HG03066 (cell line): ENCODE results near the gene HERC2.
"Not testable (repeated sequence)": the region's sequence is repeated elsewhere in the genome, so short reads cannot be mapped to it uniquely, and the experiment has no call there.

Source experiments
- ATAC-seq: cut with Tn5 transposase; IDR thresholded peaks from one replicate; pipeline ENCODE4 v1.9.1; 2021; ENCODE audit warnings: low read depth; ENCODE audit not compliant: unreplicated experiment

The HERC2 gene

GRCh38 chr15:28132524-28133275 lies 189.3 kb downstream of the HERC2 start:
- ATAC-seq = no peak

DNA sequence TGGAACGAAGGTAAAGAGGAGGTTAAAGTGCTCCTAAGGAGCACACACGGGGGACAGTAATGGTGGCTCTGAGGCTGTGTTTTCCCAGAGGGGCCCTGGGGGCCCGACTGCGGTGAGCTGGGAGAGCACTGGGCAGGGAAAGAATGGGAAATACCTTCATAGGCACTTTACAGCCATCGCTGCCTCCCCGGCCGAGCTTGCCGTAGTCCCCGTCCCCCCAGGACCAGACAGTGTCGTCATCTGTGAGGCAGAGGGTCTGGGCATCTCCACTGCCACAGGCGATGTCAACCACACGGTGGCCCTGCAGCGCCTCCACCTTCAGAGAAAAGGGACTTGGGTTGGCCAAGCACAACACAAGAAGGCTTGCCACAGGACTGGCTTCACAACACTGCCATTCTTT lies 190.0 kb downstream of the HERC2 start:
- no peak for ATAC-seq

DNA sequence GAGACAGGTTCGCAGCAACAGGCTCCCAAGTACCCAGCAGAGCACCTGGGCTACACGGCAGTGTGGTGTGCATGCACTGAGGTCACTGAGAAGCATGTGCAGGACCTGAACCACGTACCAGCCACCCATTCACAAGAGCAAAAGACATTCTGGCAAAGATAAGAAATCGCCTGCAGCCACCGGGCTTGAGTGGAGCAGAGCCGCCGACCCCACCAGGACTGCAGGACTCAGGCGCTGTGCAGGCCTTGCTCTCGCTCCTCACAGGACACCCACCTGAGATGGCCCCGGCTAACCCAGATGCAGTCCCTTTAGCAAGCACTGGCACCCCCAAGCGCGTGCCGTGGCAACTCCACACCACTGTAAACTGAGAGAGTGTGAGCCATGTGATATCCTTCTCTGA lies 190.6 kb downstream of the HERC2 start:
- no peak for ATAC-seq

- no peak for ATAC-seq
Observed at GRCh38 chr15:28130651-28131050, 191.3 kb downstream of the HERC2 start.

GRCh38 chr15:28129231-28129848 lies 192.6 kb downstream of the HERC2 start:
- no peak for ATAC-seq

DNA sequence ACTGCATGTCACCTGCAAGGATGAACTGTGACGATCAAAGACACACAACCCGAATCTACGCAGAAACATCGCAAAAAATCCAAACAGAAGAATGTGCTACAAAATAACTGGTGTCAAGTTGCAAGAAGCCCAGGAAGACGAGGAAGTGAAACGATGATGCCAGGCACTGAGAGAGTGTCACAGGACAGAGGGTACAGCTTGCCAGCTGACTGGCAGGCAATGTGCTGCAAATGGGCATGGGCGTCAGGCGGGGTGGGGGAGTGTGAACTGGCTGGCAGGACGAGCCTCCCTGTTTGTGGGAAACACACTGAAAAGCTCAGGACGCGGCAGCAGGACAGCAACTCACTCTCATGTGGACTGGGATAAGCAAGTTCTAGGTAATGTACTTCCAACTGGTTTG lies 193.9 kb downstream of the HERC2 start:
- ATAC-seq = no peak

DNA sequence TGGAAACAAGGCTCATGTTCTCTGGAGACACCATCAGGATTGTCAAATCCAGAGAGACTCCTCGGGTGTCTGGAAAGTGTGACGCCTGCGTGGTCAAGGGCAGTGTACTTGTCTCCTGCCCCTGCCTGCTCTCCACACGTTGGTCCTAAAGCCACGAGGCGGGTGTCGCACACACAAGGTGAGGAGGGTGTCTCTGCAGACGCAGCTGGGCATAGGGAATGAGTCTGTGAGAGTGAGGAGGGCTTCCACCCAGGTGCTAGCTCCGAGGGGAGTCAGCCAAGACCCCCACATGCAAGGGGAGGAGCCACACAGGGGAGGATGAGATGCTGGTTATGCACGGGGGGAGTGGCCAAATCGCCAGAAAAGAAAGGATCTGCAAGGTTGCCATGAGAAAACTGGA lies 194.9 kb downstream of the HERC2 start:
- ATAC-seq = no peak

DNA sequence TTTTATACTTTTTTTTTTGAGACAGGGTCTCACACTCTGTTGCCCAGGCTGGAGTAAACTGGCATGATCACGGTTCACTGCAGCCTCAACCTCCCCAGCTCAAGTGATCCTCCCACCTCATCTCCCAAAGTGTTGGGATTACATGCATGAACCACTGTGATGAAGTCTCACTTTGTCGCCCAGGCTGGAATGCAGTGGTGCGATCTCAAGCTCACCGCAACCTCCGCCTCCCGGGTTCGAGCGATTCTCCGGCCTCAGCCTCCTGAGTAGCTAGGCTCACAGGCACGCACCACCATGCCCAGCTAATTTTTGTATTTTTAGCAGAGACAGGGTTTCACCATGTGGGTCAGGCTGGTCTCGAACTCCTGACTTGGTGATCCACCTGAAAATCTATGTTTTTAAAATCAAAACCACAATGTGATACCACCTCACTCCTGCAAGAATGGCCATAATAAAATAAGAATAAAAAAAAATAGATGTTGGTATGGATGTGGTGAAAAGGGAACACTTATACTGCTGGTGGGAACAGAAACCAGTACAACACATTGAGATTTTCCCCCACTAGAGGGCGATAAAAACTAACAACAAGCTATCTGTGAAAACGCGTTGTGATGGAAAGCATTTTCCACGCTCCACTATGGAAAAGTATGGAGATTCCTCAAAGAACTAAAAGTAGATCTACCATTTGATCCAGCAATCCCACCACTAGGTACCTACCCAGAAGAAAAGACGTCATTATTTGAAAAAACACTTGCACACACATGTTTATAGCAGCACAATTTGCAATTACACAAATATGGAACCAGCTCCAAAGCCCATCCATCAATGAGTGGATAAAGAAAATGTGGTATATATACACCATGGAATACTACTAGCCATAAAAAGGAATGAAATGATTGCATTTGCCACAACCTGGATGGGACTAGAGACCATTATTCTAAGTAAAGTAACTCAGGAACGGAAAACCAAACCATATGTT lies 196.0 kb downstream of the HERC2 start:
- no peak for ATAC-seq

GRCh38 chr15:28124841-28125240 lies 197.1 kb downstream of the HERC2 start:
- no peak for ATAC-seq

DNA sequence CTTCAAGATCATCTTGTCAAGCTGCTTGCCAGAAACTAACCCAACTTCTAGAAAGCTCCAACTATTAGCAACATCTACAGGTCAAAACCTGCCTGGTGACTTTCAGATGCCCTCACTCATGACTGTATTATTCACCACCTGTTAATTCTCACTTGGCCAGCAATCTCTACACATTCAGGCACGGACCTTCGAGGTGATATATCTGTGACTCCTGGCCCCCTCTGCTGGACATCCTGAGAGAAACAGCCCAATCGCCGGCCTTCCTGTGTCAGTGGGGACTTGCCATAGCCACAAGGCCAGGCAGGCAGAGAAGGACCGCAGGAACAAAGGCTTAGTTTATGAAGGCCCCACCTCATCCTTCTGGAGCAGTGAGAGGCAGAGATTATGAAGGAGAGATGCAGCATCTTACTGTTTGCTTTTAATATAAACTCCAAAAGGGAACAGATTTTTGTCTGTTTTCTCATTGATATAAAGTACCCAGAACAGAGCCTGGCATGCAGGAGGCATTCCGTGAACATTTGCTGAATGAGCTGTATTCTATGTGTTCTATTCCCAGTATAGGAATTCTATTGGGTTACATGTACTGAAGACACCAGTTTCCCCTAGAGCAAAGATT lies 198.5 kb downstream of the HERC2 start:
- no peak for ATAC-seq

DNA sequence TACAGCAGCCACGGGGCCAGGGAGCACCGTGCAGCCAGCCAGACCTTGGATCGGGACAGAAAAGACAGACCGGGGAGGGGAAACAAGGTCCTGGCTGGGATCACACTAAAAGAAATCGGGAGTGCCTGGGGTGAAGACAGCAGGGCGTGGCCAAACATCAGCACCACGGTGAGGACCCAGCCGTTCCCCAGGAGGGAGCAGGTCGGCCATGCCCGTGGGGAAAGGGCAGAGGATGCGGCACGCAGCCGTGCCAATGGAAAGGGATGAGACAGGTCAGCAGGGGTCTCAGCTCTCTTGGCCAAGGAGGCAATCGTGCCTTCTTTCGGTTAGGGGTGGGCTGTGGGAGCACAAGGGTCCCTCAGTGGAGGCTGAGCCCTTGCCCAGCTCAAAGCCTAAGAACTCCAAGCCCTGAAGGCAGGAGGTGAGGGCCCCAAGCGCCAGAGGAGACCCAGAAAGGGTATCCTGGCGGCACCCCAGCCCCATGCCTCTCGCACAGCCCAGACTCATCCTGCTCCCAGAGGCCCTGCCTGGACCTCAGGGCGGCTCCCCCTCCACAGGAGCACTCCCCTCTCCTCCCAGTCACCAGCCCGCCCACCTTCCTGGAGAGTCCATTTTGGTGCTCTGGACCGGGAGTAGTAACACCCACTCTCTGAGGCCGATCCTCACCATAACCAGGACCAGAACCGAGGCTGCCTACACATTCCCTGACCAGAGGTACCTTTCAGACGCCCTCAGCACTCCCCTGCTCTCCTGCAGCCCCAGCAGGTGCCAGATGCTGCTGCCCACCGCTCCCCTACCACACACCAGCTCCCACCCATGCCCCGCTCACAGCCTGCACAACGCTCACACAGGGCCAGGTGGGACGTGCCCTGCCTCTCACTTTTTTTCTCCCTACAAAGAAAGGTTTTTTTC lies 199.7 kb downstream of the HERC2 start:
- no peak for ATAC-seq

DNA sequence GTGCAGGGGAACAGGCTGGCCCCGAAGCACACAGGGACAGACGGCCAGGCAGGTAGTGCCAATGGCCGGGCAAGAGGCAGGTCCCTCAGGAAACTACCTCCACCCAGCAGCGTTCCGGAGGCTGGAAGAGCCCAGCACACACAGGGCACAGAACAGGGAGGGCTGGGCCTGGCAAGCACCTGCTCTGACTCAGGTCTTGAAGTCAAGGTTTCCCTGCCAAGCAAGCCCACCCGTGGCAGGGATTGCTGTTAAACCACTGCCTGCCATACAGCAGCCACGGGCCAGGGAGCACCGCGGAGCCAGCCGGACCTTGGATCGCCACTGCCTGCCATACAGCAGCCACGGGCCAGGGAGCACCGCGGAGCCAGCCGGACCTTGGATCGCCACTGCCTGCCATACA lies 200.4 kb downstream of the HERC2 start:
- not testable (repeated sequence) for ATAC-seq

DNA sequence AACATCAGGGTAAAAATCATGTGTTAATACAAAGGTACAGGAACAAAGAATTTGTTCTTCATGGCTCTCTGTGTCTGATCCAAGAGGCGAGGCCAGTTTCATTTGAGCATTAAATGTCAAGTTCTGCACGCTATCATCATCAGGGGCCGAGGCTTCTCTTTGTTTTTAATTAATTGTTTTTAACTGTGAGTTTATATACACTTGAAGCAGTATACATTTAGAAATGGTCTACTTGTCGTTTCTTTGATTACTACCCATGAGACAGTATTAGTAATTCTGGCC lies 201.7 kb downstream of the HERC2 start:
- no peak for ATAC-seq

- no peak for ATAC-seq
Observed at GRCh38 chr15:28118531-28118930, 203.4 kb downstream of the HERC2 start.

DNA sequence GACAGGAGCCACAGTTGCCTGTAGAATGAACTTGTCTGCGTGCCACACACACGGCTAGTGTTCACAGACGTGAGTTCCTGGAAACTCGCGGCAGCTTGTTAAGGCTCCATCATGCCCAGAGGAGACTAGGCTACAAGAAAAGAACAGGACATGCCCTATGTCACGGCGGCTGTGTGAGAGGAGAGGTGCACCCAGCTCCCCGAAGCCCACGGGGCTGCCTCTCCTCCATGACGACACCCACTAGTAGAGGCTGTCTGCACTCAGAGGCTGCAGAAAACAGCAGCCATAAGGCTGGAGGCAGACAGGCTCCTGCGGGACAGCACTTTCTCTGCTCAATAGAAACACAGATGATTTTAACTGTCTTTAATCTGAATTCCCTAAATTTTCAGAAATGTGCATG lies 203.9 kb downstream of the HERC2 start:
- no peak for ATAC-seq

DNA sequence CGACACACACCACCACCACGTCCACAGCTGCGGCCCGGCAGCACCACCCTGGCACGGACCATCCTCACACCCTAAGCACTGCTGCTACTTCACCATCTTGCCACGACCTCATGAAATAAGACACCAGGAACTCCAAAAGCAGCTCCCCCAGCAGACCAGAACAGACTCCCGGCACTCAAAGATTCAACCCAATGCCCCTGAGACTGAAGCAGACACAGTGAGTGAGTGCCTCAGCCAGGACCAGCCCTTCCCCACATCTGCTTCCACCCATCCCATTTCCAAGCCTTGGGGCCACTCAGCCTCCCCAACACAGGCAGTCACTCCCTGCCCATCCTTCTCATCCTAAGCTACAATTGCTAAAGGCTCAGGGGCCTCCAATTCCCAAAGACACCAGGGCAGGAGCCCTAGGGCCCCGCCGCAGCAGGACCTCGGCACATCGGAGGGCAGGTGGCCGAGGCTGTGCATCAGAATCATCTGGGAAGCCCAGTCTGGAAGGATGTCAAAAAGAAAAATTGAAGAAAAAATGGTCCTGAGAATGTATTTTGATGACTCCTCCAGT lies 204.5 kb downstream of the HERC2 start:
- no peak for ATAC-seq

DNA sequence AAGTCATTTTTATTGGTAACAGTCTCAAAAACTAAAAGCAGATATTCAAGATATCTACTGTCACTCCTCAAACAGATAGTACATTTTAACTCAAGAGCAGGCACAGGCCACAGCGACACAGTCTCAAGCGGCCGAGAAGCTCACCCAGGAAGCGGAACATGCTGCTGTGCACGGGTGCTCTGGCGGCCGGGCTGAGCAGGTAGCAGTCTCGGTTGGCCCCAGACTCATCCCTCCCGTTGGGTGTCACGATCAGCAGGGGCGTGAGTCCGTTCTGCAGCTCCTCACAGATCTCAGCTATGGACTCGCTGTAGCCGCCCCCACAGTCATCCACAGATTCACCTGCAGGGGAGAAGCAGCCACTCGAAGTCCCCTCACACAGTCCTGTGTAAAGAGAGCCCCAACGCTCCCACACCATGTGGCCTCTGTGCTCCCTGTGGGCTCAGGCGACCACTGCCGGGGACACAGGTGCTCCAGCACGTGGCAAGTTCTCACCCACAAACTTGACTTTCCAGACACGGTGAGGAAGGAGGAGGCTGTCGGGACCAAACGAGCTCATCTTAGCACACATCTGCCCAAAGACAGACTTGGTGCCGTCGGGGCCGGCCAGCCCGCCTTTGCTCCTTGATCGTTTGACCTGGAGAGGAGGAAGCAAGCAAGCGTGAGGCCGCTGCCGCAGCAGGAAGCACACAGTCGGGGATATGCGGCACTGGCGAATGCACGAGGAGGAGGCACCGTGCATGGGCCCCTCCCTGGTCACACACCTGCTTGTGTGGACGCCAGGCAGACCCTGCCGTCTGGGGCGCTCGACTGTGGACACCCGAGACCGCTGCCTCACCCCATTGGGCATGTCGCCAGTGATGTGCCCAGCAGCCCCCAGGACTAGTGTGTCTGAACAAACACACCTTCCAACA lies 205.2 kb downstream of the HERC2 start:
- no peak for ATAC-seq

DNA sequence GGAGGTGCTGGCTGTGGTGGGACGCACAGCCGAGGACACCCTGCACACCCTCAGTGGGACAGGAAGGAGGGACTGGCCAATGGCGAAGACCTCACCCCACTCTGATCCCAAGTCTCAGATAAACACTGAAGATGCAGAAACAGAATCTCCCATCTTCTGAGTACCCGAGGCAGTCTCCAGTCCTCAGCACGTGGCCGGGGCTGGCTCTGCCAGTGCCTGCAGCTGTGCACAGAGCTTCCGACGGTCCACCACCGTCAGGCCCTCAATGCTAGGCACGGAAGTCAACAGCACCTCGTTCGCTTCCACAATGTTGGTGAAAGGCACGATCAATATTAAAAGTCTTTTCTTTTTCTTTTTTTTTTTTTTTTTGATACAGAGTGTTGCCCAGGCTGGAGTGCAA lies 206.1 kb downstream of the HERC2 start:
- ATAC-seq = no peak
